ENCODE data around the gene CHD8.

GRCh38 chr14:21406213-21406612, 49.7 kb downstream of the CHD8 start:
- TF ChIP-seq, protein P1, sequence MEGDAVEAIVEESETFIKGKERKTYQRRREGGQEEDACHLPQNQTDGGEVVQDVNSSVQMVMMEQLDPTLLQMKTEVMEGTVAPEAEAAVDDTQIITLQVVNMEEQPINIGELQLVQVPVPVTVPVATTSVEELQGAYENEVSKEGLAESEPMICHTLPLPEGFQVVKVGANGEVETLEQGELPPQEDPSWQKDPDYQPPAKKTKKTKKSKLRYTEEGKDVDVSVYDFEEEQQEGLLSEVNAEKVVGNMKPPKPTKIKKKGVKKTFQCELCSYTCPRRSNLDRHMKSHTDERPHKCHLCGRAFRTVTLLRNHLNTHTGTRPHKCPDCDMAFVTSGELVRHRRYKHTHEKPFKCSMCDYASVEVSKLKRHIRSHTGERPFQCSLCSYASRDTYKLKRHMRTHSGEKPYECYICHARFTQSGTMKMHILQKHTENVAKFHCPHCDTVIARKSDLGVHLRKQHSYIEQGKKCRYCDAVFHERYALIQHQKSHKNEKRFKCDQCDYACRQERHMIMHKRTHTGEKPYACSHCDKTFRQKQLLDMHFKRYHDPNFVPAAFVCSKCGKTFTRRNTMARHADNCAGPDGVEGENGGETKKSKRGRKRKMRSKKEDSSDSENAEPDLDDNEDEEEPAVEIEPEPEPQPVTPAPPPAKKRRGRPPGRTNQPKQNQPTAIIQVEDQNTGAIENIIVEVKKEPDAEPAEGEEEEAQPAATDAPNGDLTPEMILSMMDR (IDR thresholded peaks at IDR 0.05) = no peak
- TF ChIP-seq POLR2AphosphoS5 (IDR thresholded peaks at IDR 0.05) = no peak
- no peak for TF ChIP-seq POLR2A (IDR thresholded peaks at IDR 0.05; ENCODE audit: low read depth)
- TF ChIP-seq EP300 (IDR thresholded peaks at IDR 0.05) = no peak

All from esophagus muscularis mucosa (tissue), 4 donors.